ENCODE measurements around the gene PAOX.
A peak's percentile ranks its signal among the peaks of the same experiment; 100 is the strongest.

The PAOX gene

DNA sequence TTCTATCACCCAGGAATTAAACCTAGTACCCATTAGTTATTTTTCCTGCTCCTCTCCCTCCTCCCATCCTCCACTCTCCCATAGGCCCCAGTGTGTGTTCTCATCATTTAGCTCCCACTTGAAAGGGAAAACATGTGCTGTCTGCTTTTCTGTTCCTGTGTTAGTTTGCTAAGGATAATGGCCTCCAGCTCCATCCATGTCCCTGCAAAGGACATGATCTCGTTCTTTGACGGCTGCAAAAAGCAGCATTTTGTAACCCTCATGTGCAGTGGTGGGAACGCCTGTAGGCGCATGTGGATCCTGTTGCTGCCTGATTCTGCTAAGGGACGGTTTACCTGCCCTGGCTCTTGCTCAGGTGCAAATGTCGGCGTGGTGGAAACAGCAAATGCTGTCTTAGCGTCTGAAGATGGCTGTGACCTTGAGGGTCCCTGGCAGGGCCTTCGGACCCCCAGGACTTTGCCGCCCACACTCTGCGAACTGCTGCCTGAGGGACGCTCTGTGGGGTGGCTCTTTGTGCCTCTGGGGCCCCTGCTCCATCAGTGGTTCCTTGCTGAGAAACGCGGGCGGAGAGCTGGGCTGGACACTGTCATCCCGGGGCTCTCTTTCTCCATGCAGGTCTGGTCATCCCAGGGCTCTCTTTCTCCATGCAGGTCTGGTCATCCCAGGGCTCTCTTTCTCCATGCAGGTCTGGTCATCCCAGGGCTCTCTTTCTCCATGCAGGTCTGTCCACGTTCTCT, 9.3 kb downstream of the PAOX start:
- no peak for DNase-seq

DNA sequence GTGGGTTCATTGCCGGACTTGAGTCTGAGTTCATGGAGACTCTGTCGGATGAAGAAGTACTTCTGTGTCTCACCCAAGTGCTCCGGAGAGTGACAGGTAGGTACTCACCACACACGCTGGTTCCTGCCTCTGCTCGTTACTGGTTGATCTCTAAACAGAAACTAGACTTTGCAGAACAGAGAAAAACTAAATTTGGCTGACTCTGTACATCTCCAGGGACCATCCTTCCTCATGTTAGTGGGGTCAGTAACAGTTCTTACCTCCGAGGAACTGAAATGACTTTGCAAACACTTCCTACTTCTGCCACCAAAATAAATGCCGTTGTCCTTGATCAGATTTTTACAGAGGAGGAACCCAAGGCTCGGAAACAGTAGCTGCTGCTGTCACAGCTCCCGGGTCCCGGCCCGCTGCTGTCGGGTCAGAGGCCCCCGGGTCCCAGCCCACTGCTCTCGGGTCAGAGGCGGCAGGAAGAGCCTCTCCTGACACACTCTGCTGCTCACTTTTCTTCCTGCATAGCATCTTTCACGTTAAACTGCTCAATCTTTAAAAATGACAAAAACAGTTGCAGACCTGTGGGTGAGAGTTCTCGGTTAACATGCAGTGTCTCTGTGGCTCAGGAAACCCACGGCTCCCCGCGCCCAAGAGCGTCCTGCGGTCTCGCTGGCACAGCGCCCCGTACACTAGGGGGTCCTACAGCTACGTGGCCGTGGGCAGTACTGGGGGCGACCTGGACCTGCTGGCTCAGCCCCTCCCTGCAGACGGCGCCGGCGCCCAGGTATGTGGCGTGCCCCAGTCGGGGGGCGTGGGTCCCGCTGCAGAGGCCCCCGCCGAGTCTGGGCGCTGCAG, 10.1 kb downstream of the PAOX start:
- peak; percentile 63 for DNase-seq

DNA sequence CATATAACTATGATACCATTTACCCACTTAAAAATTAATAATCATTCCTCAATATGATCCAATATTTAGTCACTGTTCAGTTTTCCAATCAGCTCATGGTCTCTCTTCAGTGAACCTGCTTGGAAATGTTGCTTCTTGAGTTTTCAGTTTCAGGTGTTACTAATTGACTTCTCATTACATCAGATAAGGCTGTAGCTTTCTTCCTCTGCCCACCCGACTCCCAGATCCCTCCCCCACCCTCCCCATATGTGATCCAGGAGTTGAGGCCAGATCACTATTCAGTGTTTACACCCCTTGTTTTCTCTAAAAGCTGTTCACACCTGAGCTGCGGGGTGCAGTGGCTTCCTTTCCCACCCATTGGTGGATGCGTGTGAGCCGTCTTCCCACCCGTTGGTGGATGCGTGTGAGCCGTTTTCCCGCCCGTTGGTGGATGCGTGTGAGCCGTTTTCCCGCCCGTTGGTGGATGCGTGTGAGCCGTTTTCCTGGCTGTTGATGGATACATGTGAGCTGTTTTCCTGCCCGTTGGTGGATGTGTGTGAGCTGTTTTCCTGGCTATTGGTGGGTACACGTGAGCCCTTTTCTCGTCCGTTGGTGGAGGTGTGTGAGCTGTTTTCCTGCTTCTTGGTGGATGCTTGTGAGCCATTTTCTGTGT, 11.7 kb downstream of the PAOX start:
- DNase-seq, result no peak

DNA sequence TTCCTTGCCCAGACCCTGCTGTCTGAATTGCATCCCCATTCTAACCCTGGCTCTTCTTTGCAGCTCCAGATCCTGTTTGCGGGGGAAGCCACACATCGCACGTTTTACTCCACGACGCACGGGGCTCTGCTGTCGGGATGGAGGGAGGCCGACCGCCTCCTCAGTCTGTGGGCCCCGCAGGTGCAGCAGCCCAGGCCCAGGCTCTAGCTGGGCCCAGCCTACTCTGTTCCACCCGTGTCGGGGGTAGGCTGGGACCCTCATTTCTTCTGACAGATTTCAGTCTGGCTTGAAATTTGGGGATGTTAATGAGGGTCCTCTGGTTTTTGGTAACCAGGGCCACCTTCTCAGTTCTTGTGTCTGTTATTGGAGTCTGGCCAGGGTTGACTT, 12.2 kb downstream of the PAOX start:
- DNase-seq, result no peak

DNA sequence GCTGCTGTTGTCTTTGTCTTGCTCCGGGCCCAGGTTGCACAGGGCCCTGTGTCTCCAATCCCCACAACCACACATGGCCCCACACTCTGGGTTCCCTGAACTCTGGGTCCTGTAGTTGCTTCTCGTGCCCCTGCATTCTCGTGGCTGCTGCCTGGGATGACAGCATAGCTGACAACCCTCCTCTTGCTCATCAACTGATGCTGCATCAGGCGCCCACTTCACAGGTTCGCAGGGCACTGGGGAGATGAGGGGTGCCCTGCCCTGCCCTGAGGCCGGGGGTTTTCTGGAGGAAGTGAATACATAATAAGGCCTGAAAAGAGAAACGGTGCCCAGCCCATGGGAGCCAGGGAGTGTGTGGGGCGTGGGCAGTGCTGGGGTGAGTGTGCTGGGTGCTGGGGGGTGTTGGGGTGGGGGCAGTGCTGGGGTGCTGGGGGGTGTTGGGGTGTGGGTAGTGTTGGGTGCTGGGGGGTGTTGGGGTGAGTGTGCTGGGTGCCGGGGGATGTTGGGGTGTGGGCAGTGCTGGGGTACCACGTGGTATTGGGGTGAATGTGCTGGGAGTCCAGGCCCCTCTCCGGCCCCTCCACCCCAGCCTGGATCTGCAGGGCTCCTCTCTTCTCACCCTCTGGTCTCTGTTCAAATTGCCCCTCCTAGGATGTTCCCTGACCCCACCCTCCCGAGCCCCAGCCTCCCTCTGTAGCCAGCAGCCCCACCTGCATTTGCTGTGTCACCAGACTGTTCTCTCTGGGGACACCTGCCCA, 12.9 kb downstream of the PAOX start:
- no peak for DNase-seq

DNA sequence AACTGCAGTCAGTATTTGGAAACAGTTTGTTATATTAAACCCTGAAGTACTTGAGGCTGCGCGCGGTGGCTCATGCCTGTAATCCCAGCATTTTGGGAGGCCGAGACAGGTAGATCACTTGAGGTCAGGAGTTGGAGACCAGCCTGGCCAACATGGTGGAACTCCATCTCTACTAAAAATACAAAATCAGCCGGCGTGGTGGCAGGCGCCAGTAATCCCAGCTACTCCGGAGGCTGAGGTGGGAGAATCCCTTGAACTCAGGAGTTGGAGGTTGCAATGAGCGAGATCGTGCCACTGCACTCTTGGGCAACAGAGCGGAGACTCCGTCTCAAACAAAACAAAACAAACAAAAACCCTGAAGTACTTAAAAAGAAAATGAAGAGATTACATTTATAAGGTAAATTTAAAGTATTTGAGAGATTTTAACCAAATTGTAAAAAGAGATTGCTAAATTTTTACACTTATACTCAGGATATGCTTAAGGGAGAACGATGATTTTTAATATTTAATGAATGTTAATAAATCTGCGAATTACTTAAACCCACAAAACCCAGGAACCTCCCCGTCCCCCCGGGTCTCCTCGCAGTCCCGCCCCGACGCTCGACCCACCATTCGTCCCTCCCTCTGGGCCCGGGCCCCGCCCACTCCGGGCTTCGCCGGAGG, 14.5 kb downstream of the PAOX start:
- peak; percentile 98 for DNase-seq

DNA sequence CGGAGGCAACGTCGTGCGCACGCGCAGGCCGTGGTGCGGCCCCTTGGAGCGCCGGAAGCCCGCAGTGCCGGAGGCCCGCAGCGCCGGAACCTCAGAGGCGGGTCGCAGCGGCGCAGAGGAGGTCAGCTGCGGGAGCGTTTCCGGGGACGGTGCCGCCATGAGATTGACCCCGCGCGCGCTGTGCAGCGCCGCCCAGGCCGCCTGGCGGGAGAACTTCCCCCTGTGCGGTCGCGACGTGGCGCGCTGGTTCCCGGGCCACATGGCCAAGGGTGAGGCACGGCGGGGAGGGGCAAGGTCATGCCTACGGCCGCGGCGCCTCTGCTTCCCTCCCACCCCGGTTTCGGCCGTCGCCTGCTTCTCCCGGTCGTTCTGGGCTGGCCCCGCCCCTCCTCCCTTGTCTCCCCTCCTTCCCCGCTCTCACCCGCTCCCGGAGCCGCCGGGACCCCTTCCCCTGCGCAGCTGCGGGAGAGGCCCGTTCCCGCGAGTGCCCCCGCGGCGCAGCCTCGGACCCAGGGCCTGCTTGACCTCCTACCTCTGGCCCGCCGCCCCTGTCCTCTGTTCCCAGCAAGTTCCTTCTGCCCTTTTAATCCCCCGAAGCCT, 15.1 kb downstream of the PAOX start, which contains the start of gene MTG1:
TSS of gene MTG1 (plus strand) at position 94 of the 600 bp plus-strand sequence. CDS start at position 158, 64 bp downstream.
- no peak for DNase-seq

DNA sequence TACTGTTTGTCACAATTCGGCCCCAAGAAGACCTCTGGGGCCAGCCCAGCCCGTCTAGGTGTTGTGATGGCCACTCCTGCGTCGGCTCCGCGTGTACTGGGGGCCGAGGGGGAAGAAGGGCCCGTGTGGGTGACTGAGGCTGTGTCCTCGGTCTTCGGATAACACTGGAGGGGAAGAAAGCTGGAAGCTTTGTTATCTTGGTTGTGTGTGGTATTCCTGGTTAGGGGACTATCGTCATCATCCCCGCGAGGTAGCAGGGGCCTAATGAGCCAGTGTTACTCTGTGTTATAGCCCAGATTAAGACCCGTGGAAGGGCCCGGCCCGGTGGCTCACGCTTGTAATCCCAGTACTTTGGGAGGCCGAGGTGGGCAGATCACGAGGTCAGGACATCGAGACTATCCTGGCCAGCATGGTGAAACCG, 15.7 kb downstream of the PAOX start:
- DNase-seq, result no peak

DNA sequence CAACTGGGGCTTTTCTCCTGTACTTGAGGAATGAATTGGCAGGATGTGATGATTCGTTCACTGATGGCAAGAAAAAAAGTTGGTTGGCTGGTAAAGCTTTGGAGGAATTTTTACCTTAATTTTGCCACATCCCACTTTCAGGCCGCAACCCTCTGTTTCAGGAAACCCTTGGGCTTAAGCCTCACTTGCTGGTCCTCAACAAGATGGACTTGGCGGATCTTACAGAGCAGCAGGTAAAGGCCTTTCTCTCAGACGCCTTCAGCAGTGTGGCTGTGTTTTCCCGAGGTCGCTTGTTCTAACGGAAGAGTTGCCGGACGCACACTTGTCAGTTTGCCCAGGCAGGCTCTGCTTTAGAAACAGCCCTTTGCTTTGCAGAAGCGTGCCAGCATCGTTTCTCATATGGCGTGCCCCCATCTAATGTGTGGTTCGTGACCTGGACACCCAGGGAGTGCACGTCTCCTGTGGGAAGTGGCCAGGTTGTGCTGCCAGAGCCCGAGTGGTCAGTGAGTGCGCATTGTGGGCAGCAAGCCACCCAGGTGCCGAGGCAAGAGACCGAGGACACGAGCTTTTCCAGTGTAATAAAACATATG, 17.1 kb downstream of the PAOX start:
- DNase-seq, result no peak

DNA sequence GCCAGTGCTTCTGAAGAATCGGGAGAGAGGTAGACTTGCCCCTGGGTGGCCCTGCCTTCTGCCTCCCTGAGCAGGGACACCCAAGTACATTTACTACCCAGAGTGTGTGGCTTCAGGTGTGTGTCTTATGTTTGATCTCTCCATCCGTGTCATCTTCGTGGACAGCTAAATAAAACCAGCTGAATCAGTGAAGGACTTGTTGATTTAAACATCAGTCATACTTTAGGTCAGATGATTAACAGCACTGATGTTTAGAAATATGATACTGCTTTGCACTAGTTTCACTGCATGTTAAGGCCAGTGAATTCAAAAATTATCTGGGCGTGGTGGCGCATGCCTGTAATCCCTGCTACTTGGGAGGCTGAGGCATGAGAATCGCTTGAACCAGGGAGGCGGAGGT, 18.9 kb downstream of the PAOX start:
- DNase-seq, result no peak

DNA sequence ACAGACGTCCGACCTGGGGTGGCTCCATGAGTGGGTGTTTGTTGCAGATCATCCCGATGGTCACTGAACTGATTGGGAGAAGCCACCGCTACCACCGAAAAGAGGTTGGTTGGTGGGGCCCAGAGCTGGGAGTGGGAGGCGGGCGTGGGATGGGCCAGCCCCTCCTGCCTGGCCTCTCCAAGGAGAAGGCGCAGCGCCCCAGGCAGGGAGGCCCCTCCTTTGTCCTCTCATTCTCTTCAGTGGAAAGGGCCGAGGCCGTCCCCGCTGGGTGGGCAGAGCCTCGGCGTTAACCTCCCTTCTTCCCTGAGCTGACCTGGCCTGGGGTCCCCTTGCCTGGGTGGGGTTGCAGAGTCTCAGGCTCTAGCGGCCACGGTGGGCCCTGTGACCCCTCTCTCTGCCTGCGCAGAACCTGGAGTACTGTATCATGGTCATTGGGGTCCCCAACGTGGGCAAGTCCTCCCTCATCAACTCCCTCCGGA, 20.1 kb downstream of the PAOX start:
- DNase-seq, result no peak

DNA sequence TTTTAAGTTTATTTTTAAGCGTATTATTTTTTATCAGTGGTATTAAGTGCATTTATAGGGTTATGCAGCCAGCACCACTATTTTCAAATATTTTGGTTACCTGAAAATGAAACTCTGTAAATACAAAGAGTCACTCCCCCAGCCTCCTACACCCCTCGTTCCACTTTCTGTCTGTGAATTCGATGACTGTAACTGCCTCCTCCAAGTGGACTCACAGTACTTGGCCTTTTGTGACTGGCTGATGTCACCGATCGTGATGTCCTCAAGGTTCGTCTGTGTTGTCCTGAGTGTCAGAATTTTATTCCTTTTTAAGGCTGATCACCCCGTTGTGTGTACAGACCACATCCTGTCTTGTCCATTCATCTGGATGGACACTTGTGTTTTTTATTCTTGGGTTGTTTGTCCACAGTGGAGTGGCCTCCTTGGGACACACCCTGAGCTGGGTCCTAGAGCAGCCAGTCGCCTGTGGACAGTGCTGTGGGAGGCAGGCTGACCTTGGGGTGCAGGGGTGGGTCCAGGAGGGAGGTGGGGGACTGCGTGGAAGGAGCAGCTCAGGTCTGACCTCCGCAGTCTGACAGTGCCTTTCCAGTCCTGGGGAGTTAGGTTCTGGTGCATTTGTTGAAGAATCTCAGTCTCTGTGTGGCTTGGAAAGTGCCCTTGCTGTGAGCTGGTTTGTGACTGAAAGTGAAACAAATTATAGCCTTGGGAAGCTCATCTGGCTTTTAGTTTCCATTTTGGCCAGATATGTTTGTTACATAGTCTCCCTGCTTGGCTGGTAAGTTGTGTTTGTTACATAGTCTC, 21.8 kb downstream of the PAOX start:
- DNase-seq, result no peak

DNA sequence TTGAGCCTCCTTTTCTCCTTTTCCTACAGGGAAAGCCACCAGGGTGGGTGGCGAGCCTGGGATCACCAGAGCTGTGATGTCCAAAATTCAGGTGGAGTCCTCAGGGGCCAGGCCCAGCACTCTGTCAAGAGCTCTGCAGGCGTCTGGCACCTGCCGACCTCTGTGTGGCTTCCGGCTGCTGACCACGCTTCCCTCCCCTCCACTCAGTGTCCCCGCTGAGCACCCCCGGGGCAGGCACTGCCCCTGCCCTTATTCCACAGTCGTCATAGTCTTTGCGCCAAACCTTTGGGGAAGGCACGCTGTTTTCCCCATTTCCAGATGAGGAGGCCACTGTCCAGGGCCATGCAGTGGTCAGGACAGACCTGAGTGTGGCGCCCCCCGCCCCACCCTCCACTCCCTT, 22.4 kb downstream of the PAOX start:
- DNase-seq, result no peak

DNA sequence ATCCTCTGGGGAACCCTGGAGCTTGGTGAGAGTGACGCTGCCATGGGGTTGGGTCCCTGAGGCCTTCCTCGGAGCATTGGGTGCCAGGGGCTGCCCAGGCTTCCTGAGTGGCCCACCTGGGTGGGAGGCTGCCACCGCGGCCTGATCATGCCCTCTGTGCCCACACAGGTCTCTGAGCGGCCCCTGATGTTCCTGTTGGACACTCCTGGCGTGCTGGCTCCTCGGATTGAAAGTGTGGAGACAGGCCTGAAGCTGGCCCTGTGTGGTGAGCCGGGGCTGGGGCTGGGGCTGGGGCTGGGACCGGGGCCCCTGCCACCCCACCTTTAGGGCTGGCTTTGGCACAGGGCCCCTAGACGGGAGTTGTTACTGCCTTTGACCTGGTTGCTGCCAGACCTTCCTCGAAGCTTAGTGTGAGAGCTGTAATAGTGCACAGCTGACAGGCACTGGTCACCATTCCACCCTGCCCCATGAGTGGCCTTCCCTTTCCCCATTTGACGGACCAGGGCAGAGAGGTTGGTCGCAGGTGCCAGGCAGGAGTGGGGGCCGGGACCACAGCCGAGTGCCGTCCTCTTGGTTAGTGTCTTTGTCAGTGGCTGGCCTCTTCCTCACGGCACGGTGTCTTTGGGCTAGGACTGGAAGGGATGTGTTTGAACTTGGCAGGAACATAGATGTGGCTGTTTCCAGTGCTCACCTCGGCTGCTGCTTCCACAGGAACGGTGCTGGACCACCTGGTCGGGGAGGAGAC, 23.1 kb downstream of the PAOX start:
- no peak for DNase-seq

DNA sequence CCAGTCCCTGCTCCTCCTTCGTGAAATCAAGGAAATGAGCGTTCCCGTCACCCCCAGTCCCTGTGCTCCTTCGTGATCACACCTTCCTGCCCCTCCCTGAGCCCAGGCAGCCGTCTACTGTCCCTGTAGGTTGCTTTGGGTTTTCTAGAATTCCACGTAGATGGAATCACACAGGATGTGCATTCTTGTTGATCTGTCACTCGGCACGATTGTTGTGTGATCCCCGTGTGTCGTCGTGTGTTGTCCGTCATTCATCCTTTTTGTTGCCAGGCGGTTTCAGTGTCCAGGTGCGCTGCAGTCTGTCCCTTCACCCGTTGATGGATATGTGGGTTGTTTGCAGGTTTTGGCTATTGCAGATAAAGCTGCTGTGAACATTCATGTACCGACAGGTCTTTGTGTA, 24.3 kb downstream of the PAOX start:
- no peak for DNase-seq

DNA sequence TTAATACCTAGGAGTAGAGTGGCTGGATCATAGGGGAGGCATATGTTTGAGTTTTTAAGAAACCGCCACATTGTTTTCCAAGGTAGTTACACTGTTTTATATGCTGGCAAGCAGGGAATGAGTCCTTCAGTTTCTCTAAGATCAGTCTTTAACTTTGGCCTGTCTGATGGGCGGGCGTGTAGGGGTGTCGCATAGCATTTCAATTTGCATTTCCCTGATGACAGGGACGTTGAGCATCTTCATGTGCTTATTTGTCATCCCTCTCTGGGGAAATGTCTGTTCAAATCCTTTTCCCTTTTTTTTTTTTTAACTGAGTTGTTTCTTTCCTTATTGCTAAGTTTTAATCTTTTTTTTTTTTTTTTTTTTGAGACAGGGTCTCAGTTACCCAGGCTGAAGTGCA, 24.7 kb downstream of the PAOX start:
- no peak for DNase-seq

DNA sequence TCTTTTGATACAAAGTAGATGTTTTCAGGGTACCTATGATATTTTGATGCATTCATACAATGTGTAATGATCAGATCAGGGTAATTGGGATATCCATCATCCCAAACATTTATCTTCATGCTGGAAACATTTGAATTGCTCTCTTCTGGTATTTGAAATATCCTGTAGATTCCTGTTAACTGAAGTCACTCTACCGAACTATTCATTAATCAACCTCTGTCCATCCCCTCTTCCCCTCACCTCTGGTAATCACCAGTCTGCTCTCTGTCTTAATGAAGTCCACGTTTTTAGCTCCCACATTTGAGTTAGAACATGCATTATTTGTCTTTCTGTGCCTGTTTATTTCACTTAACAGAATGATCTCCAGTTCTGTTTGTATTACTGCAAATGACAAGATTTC, 26.2 kb downstream of the PAOX start:
- no peak for DNase-seq

DNA sequence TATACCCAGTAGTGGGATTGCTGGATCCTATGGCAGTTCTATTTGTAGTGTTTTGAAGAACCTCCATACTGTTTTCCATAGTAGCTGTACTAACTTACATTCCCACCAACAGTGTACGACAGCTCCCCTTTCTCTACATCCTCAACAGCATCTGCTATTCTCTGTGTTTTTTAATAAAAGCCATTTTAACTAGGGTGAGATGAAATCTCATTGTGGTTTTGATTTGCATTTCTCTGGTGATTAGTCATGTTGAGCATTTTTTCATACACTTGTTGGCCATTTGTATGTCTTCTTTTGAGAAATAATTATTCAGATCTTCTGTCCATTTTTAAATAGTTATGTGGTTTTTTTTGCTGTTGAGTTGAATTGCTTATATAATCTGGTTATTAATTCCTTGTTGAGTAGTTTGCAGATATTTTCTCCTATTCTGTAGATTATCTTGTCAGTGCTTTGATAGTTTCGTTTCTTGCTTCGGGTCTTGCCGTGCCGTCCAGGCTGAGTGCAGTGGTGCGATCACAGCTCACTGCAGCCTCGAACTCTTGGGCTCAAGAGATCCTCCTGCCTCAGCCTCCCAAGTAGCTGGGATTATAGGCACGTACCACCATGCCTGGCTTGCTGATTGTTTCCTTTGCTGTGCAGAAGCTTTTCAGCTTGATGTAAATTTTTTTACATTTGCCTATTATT, 26.9 kb downstream of the PAOX start:
- DNase-seq, result no peak
